NCI-H146 treated with DMSO at 0.1 percent for 48 hours (cell line): ENCODE data around the gene SIRPD.
"Not testable (repeated sequence)": the region's sequence is repeated elsewhere in the genome, so short reads cannot be mapped to it uniquely, and the experiment has no call there.

ENCODE experiments used
- DNase-seq: peaks from one replicate; lab custom pipeline; 2025; ENCODE audit not compliant: unreplicated experiment; lab: John Stamatoyannopoulos, UW

The SIRPD gene

GRCh38 chr20:1557605-1558004 is at the start of gene SIRPD:
Gene SIRPD, minus strand, starts transcription at chr20:1557705. Its CDS starts 52 bp downstream, at chr20:1557653.
- DNase-seq = no peak

- no peak for DNase-seq
Observed at GRCh38 chr20:1600736-1601135, 43.2 kb upstream of the SIRPD start.

- DNase-seq = no peak
Observed at GRCh38 chr20:1595333-1595732, 37.8 kb upstream of the SIRPD start.

GRCh38 chr20:1588533-1589460 is 31.3 kb upstream of the SIRPD start:
- no peak for DNase-seq

GRCh38 chr20:1587781-1588532 is 30.5 kb upstream of the SIRPD start:
- DNase-seq = no peak

GRCh38 chr20:1579488-1579887 is 22.0 kb upstream of the SIRPD start:
- DNase-seq = no peak

- no peak for DNase-seq
Observed at GRCh38 chr20:1577906-1578305, 20.4 kb upstream of the SIRPD start.

- DNase-seq = not testable (repeated sequence)
Observed at GRCh38 chr20:1577313-1577712, 19.8 kb upstream of the SIRPD start.

- no peak for DNase-seq
Observed at GRCh38 chr20:1576641-1577040, 19.1 kb upstream of the SIRPD start.

GRCh38 chr20:1576003-1576402 is 18.5 kb upstream of the SIRPD start:
- DNase-seq = not testable (repeated sequence)

GRCh38 chr20:1571583-1571982 is 14.1 kb upstream of the SIRPD start:
- DNase-seq = not testable (repeated sequence)

- no peak for DNase-seq
Observed at GRCh38 chr20:1569415-1569881, 11.9 kb upstream of the SIRPD start.

- DNase-seq = no peak
Observed at GRCh38 chr20:1568163-1568490, 10.6 kb upstream of the SIRPD start.

- DNase-seq = no peak
Observed at GRCh38 chr20:1567392-1568162, 10.1 kb upstream of the SIRPD start.

GRCh38 chr20:1566701-1567100 is 9.2 kb upstream of the SIRPD start:
- no peak for DNase-seq

- no peak for DNase-seq
Observed at GRCh38 chr20:1565461-1565860, 8.0 kb upstream of the SIRPD start.

- no peak for DNase-seq
Observed at GRCh38 chr20:1563598-1563997, 6.1 kb upstream of the SIRPD start.

GRCh38 chr20:1562622-1563021 is 5.1 kb upstream of the SIRPD start:
- no peak for DNase-seq

GRCh38 chr20:1561350-1561749 is 3.8 kb upstream of the SIRPD start:
- no peak for DNase-seq

- DNase-seq = no peak
Observed at GRCh38 chr20:1555952-1556351, 1.6 kb downstream of the SIRPD start.

- no peak for DNase-seq
Observed at GRCh38 chr20:1539816-1540419, 17.6 kb downstream of the SIRPD start.
